K562 (cell line): Measurements from ENCODE around the gene CSTF1. TPM values are rescaled to one million over a fixed set of nuclear protein-coding genes. Genes with fewer than 3 reads are reported as not detected.

Experiments used
- ATAC-seq: fragments of 200-7000 bp; cut with Tn5 transposase; 3 replicates; pipeline ENCODE4 v1.9.1; 2020; ENCODE audit warnings: moderate library complexity
- BruUV-seq: library from RNA; stranded (reverse); fragments of 400-500 nt; replicated peaks from 2 replicates; lab custom pipeline; 2021; lab: Mats Ljungman, UMichigan
- CTCF ChIA-PET: fragments of 300-600 bp; formaldehyde crosslinking; extraction: SDS; loops from one replicate; lab custom pipeline; 2021; ENCODE audit warnings: low intra/inter-chr PET ratio; lab: Yijun Ruan, JAX
- POLR2A ChIA-PET: fragments of 300-600, 350-650 bp; sonication (Branson Sonifier 250); formaldehyde crosslinking; extraction: SDS; loops from one replicate; lab custom pipeline; 2021; ENCODE audit warnings: antibody characterized with exemption, inconsistent platforms; lab: Yijun Ruan, JAX
- DNase-seq, 4 experiments: peaks; one replicate each; pipeline versions ENCODE4 v3.0.0 to v3.0.0-alpha.2; 2011 to 2018; ENCODE audit warnings: low spot score in 3 of 4, mixed read lengths in 3 of 4; ENCODE audit errors: extremely low read depth in 1 of 4
- FAIRE-seq: peaks from 2 replicates; lab custom pipeline; 2011; peaks lifted over from hg19 to GRCh38; lab: Jason Lieb, UNC
- H2AFZ ChIP-seq: 2 replicates; pipeline ENCODE4 v1.6.0; 2011; ENCODE audit warnings: low read depth, low read length, control low read depth, inconsistent platforms
- H3K27ac ChIP-seq: fragments of 200-600 bp; 3 replicates; pipeline ENCODE4 v1.8.0; 2011; ENCODE audit warnings: low read depth, mild to moderate bottlenecking, control low read depth, inconsistent platforms, low read length, moderate library complexity, mixed read lengths; ENCODE audit errors: extremely low read depth
- H3K27me3 ChIP-seq, 2 experiments: fragments of 300-600 bp in 1 of 2; 2 replicates in 1 of 2; 3 replicates in 1 of 2; pipeline versions ENCODE4 v1.6.0 to v1.8.0; 2011; ENCODE audit warnings: inconsistent platforms in 2 of 2, low read length in 2 of 2, mild to moderate bottlenecking in 1 of 2, mixed read lengths in 1 of 2, moderate library complexity in 1 of 2; ENCODE audit not compliant: control insufficient read depth in 2 of 2, insufficient read depth in 2 of 2
- H3K36me3 ChIP-seq: fragments of 300-600 bp; 3 replicates; pipeline ENCODE4 v1.8.0; 2011; ENCODE audit warnings: mild to moderate bottlenecking, low read length, inconsistent platforms; ENCODE audit not compliant: control insufficient read depth, insufficient read depth
- H3K4me1 ChIP-seq, 2 experiments: fragments of 200-600 bp in 1 of 2; replicated peaks in 1 of 2; 2 replicates in 1 of 2; 3 replicates in 1 of 2; pipeline versions ENCODE4 v1.5.1 to v1.8.0; 2011; ENCODE audit warnings: inconsistent platforms in 2 of 2, low read length in 2 of 2, mild to moderate bottlenecking in 1 of 2, mixed read lengths in 1 of 2, moderate library complexity in 1 of 2; ENCODE audit not compliant: control insufficient read depth in 2 of 2, insufficient read depth in 2 of 2
- H3K4me2 ChIP-seq: 2 replicates; pipeline ENCODE4 v1.6.1; 2011; ENCODE audit warnings: low read length, control low read depth, inconsistent platforms, mixed read lengths; ENCODE audit not compliant: insufficient read depth
- H3K4me3 ChIP-seq: fragments of 200-600 bp; sonication (generic), shearing (Covaris generic); 2 replicates; pipeline ENCODE4 v1.5.1; 2016; ENCODE audit warnings: control low read depth, inconsistent platforms
- H3K79me2 ChIP-seq: fragments of 200-600 bp; 3 replicates; pipeline ENCODE4 v1.8.0; 2011; ENCODE audit warnings: low read length, inconsistent platforms; ENCODE audit not compliant: control insufficient read depth, insufficient read depth
- H3K9ac ChIP-seq, 2 experiments: 2 replicates each; pipeline versions ENCODE4 v1.6.0 to v1.6.1; 2011; ENCODE audit warnings: low read depth in 2 of 2, low read length in 2 of 2, control low read depth in 1 of 2, inconsistent platforms in 1 of 2, mild to moderate bottlenecking in 1 of 2, mixed read lengths in 1 of 2; ENCODE audit not compliant: insufficient read depth in 1 of 2
- H3K9me1 ChIP-seq: one replicate; pipeline ENCODE4 v1.6.0; 2011; ENCODE audit warnings: inconsistent platforms, mild to moderate bottlenecking, low read length, moderate library complexity; ENCODE audit not compliant: control insufficient read depth, insufficient read depth
- H3K9me3 ChIP-seq: replicated peaks from 2 replicates; pipeline ENCODE4 v1.5.1; 2011; ENCODE audit warnings: low read depth, low read length, inconsistent platforms; ENCODE audit not compliant: control insufficient read depth, insufficient read depth
- H4K20me1 ChIP-seq: replicated peaks from 2 replicates; pipeline ENCODE4 v1.6.1; 2011; ENCODE audit warnings: low read length, inconsistent platforms, mixed read lengths; ENCODE audit not compliant: control insufficient read depth, insufficient read depth
- ARNT ChIP-seq, 2 experiments: fragments of 450-650 bp; IDR thresholded peaks; 2 replicates each; pipeline ENCODE4 v1.6.1; 2016; ENCODE audit warnings: mild to moderate bottlenecking in 1 of 2
- BRD4 ChIP-seq: fragments of 200-600 bp; sonication (generic); IDR thresholded peaks from 2 replicates; pipeline ENCODE4 v1.6.1; 2017; ENCODE audit warnings: inconsistent platforms
- E2F6 ChIP-seq, 2 experiments: IDR thresholded peaks; 2 replicates each; pipeline ENCODE4 v1.6.1; 2011; ENCODE audit warnings: borderline replicate concordance in 1 of 2, control low read depth in 1 of 2, low read depth in 1 of 2, low read length in 1 of 2, mild to moderate bottlenecking in 1 of 2, mixed read lengths in 1 of 2, moderate library complexity in 1 of 2; ENCODE audit not compliant: insufficient read depth in 1 of 2, insufficient read length in 1 of 2, poor library complexity in 1 of 2, severe bottlenecking in 1 of 2; ENCODE audit errors: extremely low read depth in 1 of 2
- ETV6 ChIP-seq, 3 experiments: fragments of 150-350 bp in 1 of 3; sonication (generic) in 1 of 3; formaldehyde crosslinking in 1 of 3; IDR thresholded peaks; 2 replicates each; pipeline versions ENCODE4 v1.6.1 to v1.8.0; 2014 to 2022; ENCODE audit warnings: borderline replicate concordance in 2 of 3, low read depth in 2 of 3, antibody characterized with exemption in 1 of 3, low read length in 1 of 3, mild to moderate bottlenecking in 1 of 3, missing genetic modification reagents in 1 of 3
- FOS ChIP-seq: IDR thresholded peaks from 3 replicates; pipeline ENCODE4 v1.6.1; 2011; ENCODE audit not compliant: insufficient read length; ENCODE audit errors: extremely low read depth
- GABPB1 ChIP-seq: sonication (generic); formaldehyde crosslinking; IDR thresholded peaks from 2 replicates; pipeline ENCODE4 v1.8.0; 2022; ENCODE audit warnings: mild to moderate bottlenecking, missing genetic modification reagents
- RB1 ChIP-seq: fragments of 450-650 bp; IDR thresholded peaks from 2 replicates; pipeline ENCODE4 v1.6.1; 2017; ENCODE audit warnings: low read depth, mild to moderate bottlenecking
- ZNF232 ChIP-seq: sonication (generic); formaldehyde crosslinking; IDR thresholded peaks from 2 replicates; pipeline ENCODE4 v1.8.0; 2022; ENCODE audit warnings: mild to moderate bottlenecking, missing genetic modification reagents
- WGBS: fragments of 100-300 bp; shearing (Covaris generic); methylation state at CpG from one replicate; pipeline ENCODE4 v1.1.6; 2016; ENCODE audit warnings: low coverage, mixed read lengths; ENCODE audit not compliant: insufficient coverage; ENCODE audit errors: missing lambda C conversion rate; 5-methylcytosine and 5-hydroxymethylcytosine counted together
- in situ Hi-C: fragments of 300-500 bp; cut with MboI; formaldehyde crosslinking; loops from 4 replicates; pipeline ENCODE4 v1.15.0; 2018; ENCODE audit warnings: inconsistent platforms, mixed read lengths
- intact Hi-C: fragments of 100-400 bp; cut with micrococcal nuclease; formaldehyde crosslinking; loops from 2 replicates; pipeline ENCODE4 v1.14.2; 2022
- polyA plus RNA-seq, 8 experiments: library from polyadenylated mRNA; depleted of rRNA in 4 of 8; stranded (reverse) in 5 of 8; unstranded in 3 of 8; fragments of >200 nt; fragmentation: Nextera tagmentation in 2 of 8; fragmentation: Illumina TruSeq in 1 of 8; extraction: Ambion mirVana in 2 of 8; extraction: Trizol in 1 of 8; gene quantifications; 2 replicates each; pipeline versions ENCODE4 v1.2.1 to v1.2.3, GENCODE V29; 2011 to 2014; ENCODE audit warnings: inconsistent platforms in 1 of 8, missing spikeins in 1 of 8
- total RNA-seq, 7 experiments: library from RNA; depleted of rRNA in 6 of 7; stranded (reverse); fragments of >200 nt in 6 of 7; fragmentation: Illumina TruSeq in 2 of 7; extraction: Trizol in 2 of 7; gene quantifications; 2 replicates each; pipeline versions ENCODE4 v1.2.1 to v1.2.3, GENCODE V29; 2011 to 2021; ENCODE audit warnings: low replicate concordance in 1 of 7

Gene CSTF1
- total and polyA plus RNA-seq, 9 of the 15 experiments (the other 6 are each of a cell fraction or from before 2014, with no cell fraction given) = 30.8 to 110 (median 53.4) TPM

GRCh38 chr20:56391596-56392131, 781 bp upstream of the CSTF1 start:
- Histone ChIP-seq H3K36me3 (peaks cover 71% of the 10 kb centered on the region), H3K4me3 (peak overlapping the region; percentile 92), H3K9ac (peak overlapping the region; percentile 97 to 99), H3K27ac (peak overlapping the region; percentile 99), H3K79me2 (peaks cover 93% of the 10 kb centered on the region), H3K27me3 (no peaks in the 10 kb centered on the region), H3K4me1 (peaks cover 4 to 12% of the 10 kb centered on the region in 2 experiments; a peak in 3 of 5 replicates), H3K4me2 (peak overlapping the region; percentile 99), H2AFZ (peak overlapping the region; percentile 79), H4K20me1 (no peaks in the 10 kb centered on the region), H3K9me3 (no peaks in the 10 kb centered on the region), H3K9me1 (peaks cover 3% of the 10 kb centered on the region)
- no peak for FAIRE-seq
- DNase-seq = no peak
- CTCF ChIA-PET = no interaction called here
- POLR2A ChIA-PET = interaction anchor here (0.6 to 2.3 kb wide), 24 partner anchors 8 to 1964 kb away, joined by 3 to 35 read pairs (median 4); partner anchors contain the start of genes CASS4 and FAM210B
- WGBS = 2% methylated on average over 27 of the region's 29 CpGs
- peak; percentile 69 for ATAC-seq
- intact Hi-C loops = loop anchor here (1.0 kb wide), 2 partner anchors 21 to 28 kb away; partner anchors contain the start of gene CASS4
- in situ Hi-C loops = no loop called here
- no peak for TF ChIP-seq ARNT (IDR thresholded peaks at IDR 0.05)
- TF ChIP-seq E2F6 (IDR thresholded peaks at IDR 0.05; ENCODE audit: borderline replicate concordance in 1 of 2, extremely low read depth in 1 of 2, insufficient read depth in 1 of 2, insufficient read length in 1 of 2, low read depth in 1 of 2, low read length in 1 of 2, poor library complexity in 1 of 2, severe bottlenecking in 1 of 2) = peak in 1 of 2 experiments; percentile 12
- peak; percentile 35; the same call in 1 of the 2 replicates for TF ChIP-seq RB1
- no peak for TF ChIP-seq BRD4
- peak; percentile 27; the same call in 1 of the 2 replicates for TF ChIP-seq ZNF232 (CRISPR knock-in tag)
- no peak for TF ChIP-seq ETV6 (IDR thresholded peaks at IDR 0.05; ENCODE audit: borderline replicate concordance in 1 of 2, low read depth in 2 of 2, low read length in 1 of 2)
- 0 out of 2 replicates have a peak, but pooled peaks have one; percentile 34 for TF ChIP-seq ETV6 (CRISPR knock-in tag; IDR thresholded peaks at IDR 0.05; ENCODE audit: borderline replicate concordance)
- peak; percentile 26; the same call in 1 of the 2 replicates for TF ChIP-seq GABPB1
- no peak for TF ChIP-seq FOS
- no TSS peak for BruUV-seq
